GM21423 (cell line): ENCODE results near the gene LRP4.
"Not testable (repeated sequence)": the region's sequence is repeated elsewhere in the genome, so short reads cannot be mapped to it uniquely, and the experiment has no call there.

Experiments used
- ATAC-seq: cut with Tn5 transposase; IDR thresholded peaks from one replicate; pipeline ENCODE4 v1.9.1; 2021; ENCODE audit warnings: mild to moderate bottlenecking, moderate library complexity; ENCODE audit not compliant: unreplicated experiment

Gene LRP4, protein sequence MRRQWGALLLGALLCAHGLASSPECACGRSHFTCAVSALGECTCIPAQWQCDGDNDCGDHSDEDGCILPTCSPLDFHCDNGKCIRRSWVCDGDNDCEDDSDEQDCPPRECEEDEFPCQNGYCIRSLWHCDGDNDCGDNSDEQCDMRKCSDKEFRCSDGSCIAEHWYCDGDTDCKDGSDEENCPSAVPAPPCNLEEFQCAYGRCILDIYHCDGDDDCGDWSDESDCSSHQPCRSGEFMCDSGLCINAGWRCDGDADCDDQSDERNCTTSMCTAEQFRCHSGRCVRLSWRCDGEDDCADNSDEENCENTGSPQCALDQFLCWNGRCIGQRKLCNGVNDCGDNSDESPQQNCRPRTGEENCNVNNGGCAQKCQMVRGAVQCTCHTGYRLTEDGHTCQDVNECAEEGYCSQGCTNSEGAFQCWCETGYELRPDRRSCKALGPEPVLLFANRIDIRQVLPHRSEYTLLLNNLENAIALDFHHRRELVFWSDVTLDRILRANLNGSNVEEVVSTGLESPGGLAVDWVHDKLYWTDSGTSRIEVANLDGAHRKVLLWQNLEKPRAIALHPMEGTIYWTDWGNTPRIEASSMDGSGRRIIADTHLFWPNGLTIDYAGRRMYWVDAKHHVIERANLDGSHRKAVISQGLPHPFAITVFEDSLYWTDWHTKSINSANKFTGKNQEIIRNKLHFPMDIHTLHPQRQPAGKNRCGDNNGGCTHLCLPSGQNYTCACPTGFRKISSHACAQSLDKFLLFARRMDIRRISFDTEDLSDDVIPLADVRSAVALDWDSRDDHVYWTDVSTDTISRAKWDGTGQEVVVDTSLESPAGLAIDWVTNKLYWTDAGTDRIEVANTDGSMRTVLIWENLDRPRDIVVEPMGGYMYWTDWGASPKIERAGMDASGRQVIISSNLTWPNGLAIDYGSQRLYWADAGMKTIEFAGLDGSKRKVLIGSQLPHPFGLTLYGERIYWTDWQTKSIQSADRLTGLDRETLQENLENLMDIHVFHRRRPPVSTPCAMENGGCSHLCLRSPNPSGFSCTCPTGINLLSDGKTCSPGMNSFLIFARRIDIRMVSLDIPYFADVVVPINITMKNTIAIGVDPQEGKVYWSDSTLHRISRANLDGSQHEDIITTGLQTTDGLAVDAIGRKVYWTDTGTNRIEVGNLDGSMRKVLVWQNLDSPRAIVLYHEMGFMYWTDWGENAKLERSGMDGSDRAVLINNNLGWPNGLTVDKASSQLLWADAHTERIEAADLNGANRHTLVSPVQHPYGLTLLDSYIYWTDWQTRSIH (N-terminal part only)

DNA sequence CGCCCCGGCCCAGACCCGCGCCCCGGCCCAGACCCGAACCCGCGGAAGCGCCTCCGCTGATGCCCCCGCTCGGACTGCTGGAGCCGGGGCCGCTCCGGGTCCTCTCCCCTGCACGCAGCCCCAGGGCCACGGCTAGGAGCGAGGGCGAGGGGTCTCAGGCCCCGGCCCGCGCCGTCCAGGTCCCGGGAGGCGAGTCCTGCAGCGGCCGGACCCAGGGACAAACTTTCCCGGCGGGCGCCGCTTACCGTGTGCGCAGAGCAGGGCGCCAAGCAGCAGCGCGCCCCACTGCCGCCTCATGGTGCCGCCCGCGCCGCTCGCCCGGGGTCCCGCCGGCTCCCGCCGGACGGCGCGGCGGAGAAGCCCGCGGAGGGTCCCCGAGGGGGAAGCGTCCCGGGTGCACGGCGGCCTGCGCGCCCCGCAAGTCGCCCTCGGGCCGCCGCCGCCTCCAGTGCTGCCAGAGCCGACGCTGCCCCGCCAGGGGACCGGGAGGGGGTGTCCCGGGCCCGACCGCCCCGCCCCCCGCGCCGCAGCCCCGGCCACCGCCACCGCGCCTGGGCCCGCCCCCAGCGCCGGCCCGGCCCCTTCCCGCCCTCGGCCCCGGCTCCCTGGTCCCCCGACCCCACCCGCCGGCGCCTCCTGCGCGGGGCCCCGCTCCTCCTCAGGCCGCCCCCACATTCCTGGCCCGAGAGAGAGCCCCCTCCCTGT, at the start of gene LRP4:
TSS of gene LRP4 (minus strand) at position 468 of the 705 bp plus-strand sequence. CDS start at position 297, 171 bp downstream.
- ATAC-seq, result no peak

DNA sequence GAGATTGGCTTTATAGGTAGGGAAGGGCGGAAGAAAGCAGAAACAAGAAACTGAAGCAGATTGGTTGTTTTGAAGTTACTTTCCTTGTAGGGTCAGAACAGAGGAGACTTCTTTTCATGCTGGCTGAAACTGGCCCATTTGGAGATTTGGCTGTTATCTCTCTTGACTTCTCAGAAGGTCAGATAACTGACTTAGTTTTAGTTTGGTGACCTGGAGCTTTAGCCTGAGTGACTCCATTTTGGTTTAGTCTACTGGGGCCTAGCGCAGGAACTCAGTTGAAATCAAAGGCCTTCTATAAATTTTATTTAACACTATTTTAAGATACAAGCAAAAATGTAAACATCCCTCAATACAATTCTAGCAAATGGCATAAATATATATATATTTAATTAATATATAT, 49.6 kb upstream of the LRP4 start:
- ATAC-seq, result no peak

DNA sequence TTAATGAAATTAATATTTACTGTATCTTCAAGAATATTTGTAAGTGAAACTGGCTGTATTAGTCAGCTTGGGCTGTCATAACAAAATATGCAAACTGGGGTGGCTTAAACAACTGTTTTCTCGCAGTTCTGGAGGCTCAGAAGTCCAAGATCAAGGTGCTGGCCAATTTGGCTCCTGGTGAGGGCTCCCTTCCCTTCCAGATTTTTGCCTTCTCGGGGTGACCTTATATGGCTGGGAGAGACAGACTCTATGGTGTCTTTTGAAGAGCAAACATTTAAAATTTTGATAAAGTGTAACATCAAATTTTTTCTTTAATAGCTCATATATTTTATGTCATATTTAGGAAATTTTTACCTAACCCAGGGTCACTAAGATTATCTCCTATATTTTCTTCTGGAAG, 48.4 kb upstream of the LRP4 start:
- no peak for ATAC-seq

DNA sequence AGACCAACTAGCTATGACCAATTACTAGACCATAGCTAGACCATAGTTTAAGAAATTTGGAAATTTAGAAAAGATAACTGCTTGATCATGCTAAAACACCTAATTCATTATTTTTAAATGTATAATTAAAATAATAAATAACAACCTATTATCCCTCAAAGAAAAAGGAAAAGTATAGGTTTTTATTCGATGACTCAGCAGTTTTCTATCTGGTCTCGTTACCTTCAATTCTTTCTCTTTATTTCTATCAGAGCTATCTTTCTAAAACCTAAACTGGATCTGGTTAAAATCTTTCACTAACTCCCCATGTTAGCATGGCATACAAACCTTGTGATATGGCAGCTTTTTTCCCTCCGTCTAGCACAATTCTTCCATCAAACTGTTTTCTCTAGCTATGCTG, 45.5 kb upstream of the LRP4 start:
- no peak for ATAC-seq

DNA sequence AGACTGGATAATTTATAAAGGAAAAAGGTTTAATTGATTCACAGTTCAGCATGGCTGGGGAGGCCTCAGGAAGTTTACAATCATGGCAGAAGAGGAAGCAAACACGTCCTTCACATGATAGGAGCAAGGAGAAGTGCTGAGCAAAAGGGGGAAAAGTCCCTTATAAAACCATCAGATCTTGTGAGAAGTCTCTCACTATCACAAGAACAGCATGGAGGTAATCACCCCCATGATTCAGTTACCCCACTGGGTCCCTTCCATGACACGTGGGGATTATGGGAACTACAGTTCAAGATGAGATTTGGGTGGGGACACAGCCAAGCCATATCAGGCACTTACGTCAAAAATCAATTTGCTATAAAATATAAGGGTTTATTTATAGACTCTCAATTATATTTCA, 43.5 kb upstream of the LRP4 start:
- not testable (repeated sequence) for ATAC-seq

DNA sequence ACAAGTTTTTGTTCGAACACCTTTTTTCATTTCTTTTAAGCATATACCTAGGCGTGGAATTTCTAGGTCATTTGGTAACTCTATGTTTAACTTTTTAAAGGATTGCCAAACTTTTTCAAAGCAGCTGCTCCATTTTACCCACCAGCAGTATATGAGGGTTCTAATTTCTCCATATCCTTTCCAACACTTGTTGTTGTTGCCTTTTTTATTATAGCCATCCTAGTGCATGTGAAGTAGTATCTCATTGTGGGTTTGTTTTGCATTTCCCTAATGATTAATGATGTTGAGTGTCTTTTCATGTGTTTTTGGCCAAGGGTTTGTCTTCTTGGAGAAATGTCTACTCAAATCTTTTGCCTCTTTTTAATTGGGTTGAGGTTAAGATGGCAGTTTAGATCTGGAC, 42.7 kb upstream of the LRP4 start:
- no peak for ATAC-seq

DNA sequence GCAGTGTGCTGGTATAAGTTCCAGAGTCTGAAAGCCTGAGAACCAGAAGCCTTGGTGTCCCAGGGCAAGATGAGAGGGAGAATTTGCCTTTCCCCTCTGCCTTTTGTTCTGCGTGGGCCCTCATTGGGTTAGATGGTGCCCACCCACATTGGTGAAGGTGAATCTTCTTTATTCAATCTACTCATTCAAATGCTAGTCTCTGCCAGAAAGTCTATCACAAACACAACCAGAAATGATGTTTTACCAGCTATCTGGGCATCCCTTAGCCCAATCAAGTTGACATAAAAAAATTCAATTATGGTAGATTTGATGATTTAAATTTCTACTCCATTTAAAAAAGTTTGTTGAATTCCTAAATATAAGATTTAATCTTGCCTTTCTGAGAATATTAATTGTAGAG, 40.4 kb upstream of the LRP4 start:
- no peak for ATAC-seq

DNA sequence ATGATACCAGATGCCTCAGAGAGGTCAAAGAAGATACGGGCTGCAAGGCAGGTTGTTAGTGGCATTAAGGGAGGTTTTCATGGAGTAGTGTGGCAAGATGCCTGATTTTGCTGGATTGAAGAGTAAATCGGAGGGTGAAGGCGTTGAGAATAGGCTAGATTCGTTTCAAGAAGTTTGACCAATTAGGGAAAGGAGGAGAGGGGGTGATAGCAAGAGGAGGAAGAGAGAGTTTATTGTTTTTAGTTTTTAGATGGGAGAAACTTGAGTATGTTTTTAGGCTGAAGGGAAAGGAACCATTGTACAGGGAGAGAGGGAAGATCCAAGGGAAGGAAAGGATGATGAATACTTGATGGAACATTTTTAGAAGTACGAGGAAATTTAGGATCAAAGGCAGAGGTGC, 34.7 kb upstream of the LRP4 start:
- no peak for ATAC-seq

DNA sequence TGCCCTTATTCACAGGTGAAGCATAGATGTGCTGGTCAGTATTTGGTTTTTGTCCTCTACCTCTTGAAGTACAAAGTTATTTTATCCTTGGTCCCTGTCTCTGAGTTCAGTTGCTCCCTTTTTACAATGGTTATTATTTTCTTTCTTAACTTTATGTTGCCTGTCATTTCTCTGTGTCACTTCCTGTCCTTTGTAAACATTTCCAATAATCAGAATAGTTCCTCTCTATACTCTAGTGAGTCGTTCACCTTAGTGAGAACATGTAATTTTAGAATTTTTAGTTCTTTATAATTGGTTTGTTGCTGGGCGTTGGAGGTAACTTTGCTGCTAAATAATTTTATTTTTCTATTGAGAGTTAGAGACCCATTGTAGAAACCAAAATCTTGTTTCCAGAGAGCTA, 34.2 kb upstream of the LRP4 start:
- no peak for ATAC-seq

DNA sequence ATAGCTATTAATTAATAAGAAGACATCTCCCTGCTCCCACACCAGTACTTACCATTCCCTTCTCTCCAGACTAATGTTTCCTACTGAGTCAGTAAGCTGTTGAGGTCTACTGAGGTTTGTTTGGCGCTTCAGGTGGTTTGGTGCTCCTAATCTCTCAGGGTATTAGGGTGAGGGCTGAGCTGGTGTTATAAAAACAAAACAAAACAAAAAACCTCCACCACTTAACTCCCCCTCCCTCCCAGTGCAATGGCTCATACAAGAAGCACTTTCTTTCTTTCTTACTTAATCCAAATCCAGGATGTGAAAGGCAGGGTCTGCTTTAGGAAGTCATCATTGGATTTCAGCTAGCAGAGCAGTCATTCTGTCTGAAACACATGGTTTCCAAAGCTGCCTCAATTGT, 33.5 kb upstream of the LRP4 start:
- no peak for ATAC-seq

DNA sequence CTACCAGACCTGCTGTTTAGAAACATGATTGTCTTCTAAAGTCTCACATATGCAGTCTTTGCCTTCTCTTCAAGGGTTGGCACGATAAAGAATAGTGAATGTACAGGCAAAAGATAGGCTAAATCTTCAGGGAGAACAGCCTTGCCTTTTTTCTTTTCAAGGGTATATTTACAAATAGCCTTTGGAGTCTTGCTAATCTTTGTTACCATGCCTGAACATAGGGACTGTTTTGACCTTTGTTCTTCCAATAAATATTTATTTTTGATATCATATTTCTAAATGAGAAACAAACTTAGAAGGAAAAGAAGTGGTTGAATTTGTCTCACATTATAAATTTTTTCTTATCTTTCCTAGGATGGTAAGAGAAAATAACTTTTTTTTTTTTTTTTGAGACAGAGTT, 30.9 kb upstream of the LRP4 start:
- no peak for ATAC-seq

DNA sequence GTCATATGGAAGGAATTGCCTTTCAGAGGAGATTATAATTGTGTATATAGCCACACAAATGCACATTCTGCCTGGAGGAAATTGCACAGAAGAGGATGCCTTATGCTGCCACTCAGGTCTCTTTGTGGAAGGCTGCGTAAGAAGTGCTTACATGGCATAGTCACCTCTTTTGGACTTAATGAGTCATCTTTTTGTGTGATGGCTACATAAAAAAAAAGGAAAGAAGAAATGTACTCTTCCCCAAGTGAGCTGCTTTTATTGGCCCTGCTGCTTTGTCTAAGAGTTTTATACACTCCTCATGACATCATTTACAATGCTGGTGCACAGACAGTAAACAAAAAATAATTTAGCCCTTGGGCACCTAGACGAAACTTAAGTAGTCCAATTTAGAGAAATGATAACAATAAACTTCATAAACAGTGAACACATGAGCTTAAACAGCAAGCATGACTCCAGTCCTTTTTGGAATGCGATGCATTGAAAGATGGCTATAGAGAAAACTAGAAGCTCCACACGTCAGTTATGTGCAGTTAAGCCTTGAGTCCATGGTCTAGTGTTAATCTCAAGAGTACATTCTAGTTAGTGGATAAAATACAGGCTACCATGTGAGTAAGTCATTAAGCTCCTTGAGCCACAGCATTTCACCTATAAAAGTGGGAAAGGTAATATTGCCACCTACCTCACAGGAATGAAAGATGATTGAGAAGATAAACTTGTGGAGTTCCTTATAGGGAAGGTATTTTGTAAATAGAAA, 30.2 kb upstream of the LRP4 start:
- ATAC-seq, result no peak

DNA sequence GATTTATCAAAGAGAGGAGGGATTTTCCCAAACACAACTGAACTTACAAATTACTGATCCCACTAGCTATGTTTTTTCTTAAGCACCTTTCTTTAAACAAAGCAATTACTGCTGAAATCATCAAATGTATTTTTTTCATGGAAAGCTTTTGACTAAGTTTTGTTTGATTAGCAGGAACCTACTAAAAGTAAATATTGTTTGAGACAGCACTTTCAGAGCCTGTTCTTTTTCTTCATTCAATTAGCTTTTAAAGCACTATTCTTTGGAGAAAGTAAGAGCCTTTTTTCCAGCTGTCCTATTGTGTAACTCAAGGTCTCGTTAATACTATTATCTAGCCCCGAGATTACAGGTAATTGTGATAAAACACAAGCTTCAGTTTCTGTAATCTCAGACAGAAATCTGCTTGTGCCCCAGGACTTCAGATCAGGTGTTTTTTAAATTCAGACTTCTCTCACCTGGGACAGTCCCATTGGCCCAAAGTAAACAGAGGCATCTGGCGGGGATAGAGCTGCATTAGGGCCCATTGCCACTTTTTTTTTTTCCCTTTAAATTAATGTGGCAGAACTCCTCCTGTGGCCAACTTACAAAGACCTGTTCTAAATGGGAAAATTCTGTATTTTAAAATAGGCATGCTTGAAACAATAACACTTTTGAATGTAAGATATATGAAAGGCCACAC, 29.2 kb upstream of the LRP4 start:
- ATAC-seq, result no peak

DNA sequence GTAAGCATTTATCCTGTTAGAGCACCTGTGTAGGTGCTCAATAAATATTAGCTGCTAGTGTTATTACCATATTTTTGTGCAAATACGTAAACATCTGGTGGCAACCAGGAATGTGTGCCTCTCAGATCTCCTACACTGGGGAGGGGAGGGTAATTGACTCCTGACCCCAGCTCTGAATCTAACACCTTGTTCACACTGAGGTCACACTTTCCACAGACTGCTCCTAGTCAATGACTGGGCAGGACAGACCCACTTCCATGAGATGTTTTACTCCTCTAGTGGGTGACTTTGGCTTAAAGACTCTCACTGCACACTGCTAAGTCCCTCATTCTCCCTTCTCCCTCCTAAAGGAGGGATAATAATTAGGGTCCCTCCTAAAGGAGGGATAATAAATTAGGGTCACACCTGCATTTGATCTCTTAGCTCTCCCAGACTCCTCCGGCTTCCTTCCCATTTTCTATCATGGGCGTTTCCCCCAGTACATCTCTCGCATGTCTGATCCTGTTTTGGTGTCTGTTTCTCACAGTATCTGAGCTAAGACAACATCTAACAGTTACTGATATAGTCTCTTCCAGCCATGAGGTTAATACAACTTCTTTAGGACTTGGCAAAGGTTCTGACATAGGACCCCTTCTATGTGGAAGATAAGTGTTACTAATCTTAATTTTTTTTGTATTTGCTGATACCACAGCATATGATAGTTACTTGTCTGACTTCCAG, 26.2 kb upstream of the LRP4 start:
- no peak for ATAC-seq

DNA sequence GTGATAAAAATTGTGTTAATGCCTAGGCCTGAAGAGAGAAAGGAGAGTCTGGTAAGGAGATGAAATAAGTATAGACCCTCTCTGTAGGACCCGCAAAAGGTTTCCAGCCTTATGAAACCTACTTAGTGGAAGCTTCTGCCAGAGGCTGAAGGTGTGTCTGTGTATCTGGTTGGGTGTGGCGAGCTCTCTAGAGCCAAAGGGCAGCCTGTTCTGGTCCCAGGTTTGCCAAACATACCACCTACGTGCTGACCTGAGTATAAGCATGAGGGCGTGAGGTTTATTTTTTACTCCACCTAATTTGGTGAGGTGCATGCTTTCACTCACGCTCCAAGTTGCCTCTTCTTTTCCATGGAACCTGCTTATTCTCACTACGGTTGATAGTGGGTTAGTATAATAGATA, 23.8 kb upstream of the LRP4 start:
- no peak for ATAC-seq

DNA sequence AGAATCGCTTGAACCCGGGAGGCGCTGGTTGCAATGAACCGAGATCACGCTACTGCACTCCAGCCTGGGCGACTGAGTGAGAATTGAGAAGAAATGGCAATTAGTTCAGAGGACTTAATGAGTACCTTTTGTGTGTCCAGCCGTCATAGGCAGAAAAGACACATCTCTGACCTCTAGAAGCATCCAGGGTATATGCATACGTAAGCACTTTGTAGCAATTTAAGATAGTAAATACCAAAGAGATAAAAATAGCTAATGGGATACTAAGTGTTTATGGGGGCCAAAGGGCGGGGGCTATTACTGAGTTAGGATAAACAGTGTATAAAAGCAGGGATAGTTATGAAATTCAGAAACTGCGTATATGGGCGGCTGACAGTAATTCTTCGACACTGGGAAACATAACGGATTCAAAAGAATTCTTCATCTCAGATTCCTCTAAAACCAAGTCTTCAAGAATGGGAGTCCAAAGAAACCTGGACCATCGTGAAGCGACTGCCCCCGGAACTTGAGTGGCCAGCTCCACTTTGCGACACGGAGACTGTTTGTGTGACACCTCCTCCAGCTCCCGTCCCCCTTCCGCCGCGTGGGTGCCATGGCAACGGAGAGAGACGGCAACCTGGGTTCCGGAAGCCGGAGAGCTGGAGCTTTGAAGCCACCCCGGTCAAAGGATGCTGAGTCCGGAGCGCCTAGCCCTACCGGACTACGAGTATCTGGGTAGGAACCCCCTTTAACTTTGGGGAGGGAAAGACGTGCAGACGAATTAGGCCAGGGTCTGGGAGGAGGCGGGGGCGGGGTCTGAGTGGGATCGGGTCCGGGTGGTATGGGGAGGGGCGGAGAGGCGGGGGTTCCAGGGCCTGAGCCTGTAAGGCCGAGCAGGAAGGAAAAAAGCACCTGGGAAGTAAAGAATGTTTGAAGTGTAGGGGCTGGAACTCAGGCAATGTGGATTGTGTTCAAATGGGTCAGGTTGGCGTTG, 18.1 kb upstream of the LRP4 start, which contains the start of gene CSTPP1:
TSS of gene CSTPP1 (plus strand) at position 624 of the 973 bp plus-strand sequence. CDS start at position 669, 45 bp downstream.
- peak; percentile 94 for ATAC-seq

DNA sequence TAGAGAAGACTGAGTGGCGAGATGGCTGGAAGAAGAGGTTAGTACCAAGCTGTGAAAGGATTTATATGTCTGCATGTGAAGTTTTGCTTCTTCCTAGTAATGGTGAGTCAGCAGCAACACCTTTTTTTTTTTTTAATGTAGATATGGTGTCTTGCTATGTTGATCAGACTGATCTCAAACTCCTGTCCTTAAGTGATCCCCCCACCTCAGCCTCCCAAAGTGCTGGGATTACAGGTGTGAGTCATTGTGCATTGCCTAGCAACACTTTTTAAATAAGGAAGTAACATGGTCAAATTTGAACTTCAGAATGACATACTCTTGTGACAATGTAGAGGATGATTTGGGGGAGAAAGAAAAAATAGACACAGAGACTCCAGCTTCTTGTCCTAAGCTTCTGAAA, 11.7 kb upstream of the LRP4 start:
- ATAC-seq, result no peak
